Stimulated activated effector memory CD8-positive, alpha-beta T cell treated with anti-CD3 and anti-CD28 coated beads, Interleukin-12 subunit alpha, Interleukin-12 subunit beta, amount 100 ng/mL, for 72 hours (primary cell): Measurements from ENCODE around the gene IDH3B.
"Not testable (repeated sequence)": the region's sequence is repeated elsewhere in the genome, so short reads cannot be mapped to it uniquely, and the experiment has no call there.

ENCODE experiments used
- ATAC-seq: fragments of 150-1000 bp; cut with Tn5 transposase; 2 replicates; pipeline ENCODE4 v1.10.0; 2021
- DNase-seq, 2 donors: peaks; one replicate each; pipeline ENCODE4 v3.0.0; 2021 to 2022; ENCODE audit warnings: low spot score in 2 of 2
- H3K27ac Mint-ChIP-seq: one replicate; pipeline ENCODE4 v1.8.0; 2022; ENCODE audit warnings: mild to moderate bottlenecking, mixed read lengths
- H3K36me3 Mint-ChIP-seq: one replicate; pipeline ENCODE4 v1.8.0; 2022; ENCODE audit warnings: mild to moderate bottlenecking, mixed read lengths
- H3K4me1 Mint-ChIP-seq: one replicate; pipeline ENCODE4 v1.8.0; 2022; ENCODE audit warnings: mixed read lengths
- H3K4me3 Mint-ChIP-seq: one replicate; pipeline ENCODE4 v1.8.0; 2022; ENCODE audit warnings: mild to moderate bottlenecking, mixed read lengths
- H3K9me3 Mint-ChIP-seq: one replicate; pipeline ENCODE4 v1.8.0; 2022; ENCODE audit warnings: mixed read lengths

Gene IDH3B

DNA sequence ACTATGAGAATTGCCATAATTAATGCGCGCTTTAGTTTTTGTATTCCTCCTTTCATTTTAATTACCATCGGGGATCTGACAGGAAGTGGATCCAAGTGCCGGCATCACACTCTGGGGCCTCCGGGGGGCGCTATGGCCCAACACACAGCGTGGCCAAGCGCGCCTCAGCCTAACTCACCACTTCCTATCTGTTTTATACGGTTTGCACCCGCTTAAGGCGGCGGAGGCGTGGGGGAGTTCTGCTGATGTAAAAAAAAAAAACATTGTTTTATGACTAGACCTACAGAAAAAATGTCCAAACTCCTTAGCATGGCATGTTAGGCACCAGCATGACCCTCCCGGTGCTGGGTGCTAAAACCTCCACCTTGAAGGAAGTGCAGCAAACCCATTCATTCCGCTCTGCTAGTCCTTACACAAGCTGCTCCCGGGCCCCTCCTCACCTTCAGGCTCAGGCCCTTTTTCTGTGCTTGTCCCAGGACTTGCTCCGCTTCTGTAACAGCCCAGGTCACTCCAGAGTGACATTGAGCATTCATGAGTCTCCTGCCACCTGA, 24.1 kb upstream of the IDH3B start:
- H3K9me3 Mint-ChIP-seq: no peaks in the 10 kb centered on the region
- peak; percentile 71 to 87 for DNase-seq

DNA sequence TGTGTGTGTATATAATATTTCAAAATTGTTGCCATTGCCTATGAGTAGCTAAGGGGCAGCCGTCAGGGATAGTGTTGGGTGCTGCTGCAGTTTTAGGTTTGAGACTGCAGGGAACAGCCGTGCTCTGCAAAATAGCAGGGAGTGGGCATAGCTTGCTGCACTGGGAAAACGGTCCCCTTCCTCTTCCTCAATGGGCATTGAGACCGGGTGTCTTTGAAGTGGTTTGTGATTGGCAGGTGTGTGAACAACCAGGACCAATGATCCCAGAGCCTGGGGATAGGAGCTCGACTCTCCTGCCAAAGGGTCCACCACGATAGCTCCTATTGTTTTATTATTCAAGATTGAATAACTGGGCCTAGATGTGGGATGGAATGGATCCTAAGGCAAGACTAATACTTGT, 23.5 kb upstream of the IDH3B start:
- peaks cover 9% of the 10 kb centered on the region for H3K36me3 Mint-ChIP-seq
- no peaks in the 10 kb centered on the region for H3K9me3 Mint-ChIP-seq
- H3K27ac Mint-ChIP-seq: peak overlapping the region; percentile 45
- peak overlapping the region; percentile 36 for H3K4me3 Mint-ChIP-seq
- peaks cover 30% of the 10 kb centered on the region for H3K4me1 Mint-ChIP-seq
- no peak for ATAC-seq
- no peak for DNase-seq

More for the DNA sequence above, 24.1 kb upstream of the IDH3B start:
- Mint-ChIP-seq H3K4me1 (peaks cover 30% of the 10 kb centered on the region), H3K4me3 (peak overlapping the region; percentile 36), H3K36me3 (peaks cover 9% of the 10 kb centered on the region), H3K27ac (peak overlapping the region; percentile 45)
- peak; percentile 90 for ATAC-seq

DNA sequence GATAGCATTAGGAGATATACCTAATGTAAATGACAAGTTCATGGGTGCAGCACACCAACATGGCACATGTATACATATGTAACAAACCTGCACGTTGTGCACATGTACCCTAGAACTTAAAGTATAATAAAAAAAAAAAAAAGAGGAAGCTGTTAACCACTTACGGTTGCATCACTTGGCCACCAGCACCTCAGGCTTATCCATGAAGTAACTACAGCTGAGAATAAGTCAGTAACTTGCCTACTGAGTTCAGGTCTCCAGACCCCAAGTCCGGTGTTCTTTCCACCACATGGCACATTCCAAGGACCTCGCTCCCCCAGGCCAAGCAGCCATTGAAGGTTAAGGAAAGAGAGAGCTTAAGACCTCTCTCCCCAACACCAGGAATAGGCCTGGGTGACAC, 20.8 kb upstream of the IDH3B start:
- H3K36me3 Mint-ChIP-seq, H3K9me3 Mint-ChIP-seq, DNase-seq, H3K4me3 Mint-ChIP-seq, H3K27ac Mint-ChIP-seq, ATAC-seq: not testable (repeated sequence)
- peaks cover 13% of the 10 kb centered on the region for H3K4me1 Mint-ChIP-seq

DNA sequence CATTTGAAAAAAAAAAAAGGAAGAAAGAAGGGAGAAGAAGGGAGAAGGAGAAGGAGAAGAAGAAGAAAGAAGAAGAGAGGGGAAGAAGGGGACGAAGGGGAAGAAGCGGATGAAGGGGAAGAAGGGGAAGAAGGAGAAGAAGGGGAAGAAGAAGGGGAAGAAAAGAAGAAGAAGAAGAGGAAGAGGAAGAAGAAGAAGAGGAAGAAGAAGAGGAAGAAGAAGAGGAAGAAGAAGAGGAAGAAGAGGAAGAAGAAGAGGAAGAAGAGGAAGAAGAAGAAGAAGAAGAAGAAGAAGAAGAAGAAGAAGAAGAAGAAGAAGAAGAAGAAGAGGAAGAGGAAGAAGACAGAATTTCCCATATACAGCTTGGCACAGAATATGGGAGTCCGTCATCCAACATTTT, 18.0 kb upstream of the IDH3B start:
- DNase-seq, H3K4me1 Mint-ChIP-seq, ATAC-seq, H3K9me3 Mint-ChIP-seq, H3K36me3 Mint-ChIP-seq, H3K4me3 Mint-ChIP-seq, H3K27ac Mint-ChIP-seq: not testable (repeated sequence)

DNA sequence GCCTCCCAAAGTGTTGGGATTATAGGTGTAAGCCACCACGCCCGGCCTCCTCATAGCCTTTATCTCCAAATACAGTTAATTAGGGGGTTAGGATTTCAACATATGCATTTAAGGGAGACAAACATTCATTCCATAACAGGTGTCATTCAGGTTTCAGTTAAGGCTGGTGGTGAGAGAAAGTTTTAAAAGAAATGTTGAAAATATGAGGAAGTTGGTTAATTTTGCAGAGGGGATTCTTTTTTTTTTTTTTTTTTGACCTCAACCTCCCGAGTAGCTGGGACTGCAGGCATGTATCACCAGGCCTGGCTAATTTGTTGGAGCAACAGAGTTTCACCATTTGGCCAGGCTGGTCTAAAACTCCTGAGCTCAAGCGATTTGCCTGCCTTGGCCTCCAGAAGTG, 16.0 kb upstream of the IDH3B start:
- Mint-ChIP-seq H3K36me3 (no peaks in the 10 kb centered on the region), H3K4me1 (no peaks in the 10 kb centered on the region), H3K4me3 (no peak overlapping the region), H3K27ac (no peak overlapping the region), H3K9me3 (no peaks in the 10 kb centered on the region)
- DNase-seq: no peak
- ATAC-seq: no peak

DNA sequence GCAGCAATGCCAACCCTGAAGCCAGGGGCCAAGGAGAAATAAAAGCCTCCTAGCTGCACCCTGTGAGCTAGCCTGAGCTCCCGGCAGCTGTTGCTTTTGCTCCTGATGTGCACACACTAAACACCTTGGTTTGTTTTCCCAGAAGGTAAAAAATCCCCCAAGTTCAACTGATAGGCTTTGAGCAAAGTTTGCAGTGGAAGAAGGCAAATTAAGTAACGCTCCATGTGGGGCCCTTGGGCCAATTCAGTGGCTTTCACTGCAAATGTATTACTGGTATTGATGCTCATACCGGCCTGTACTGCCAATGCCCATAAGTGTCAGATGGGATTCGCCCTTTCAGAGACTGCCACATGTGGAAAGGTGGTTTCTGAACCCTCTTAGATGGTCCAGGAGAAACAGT, 9.4 kb upstream of the IDH3B start:
- H3K4me1 Mint-ChIP-seq: no peaks in the 10 kb centered on the region
- H3K4me3 Mint-ChIP-seq: no peak overlapping the region
- no peaks in the 10 kb centered on the region for H3K9me3 Mint-ChIP-seq
- no peak for ATAC-seq
- H3K36me3 Mint-ChIP-seq: no peaks in the 10 kb centered on the region
- H3K27ac Mint-ChIP-seq: no peak overlapping the region
- no peak for DNase-seq

DNA sequence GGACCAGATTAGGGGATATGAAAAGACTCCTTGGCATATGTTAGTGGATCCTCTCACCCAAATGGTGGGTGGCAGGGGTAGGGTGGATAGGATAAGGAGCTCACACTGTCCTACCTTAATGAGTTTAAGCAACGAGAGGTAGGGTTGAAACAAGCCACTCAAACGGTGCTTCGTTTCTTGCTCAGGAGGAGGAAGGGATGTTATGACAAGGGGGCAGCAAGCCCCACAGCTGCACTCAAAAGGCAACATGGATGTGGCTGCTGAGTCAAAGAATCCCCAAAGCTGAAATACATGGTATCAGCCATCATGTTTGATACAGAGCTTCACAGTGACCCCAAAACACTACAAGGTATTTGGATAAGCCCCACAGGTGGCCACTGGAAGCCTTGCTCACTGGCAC, 8.4 kb upstream of the IDH3B start:
- Mint-ChIP-seq H3K4me1 (no peaks in the 10 kb centered on the region), H3K27ac (no peak overlapping the region), H3K9me3 (no peaks in the 10 kb centered on the region), H3K36me3 (no peaks in the 10 kb centered on the region), H3K4me3 (no peak overlapping the region)
- no peak for DNase-seq
- ATAC-seq: peak; percentile 72

DNA sequence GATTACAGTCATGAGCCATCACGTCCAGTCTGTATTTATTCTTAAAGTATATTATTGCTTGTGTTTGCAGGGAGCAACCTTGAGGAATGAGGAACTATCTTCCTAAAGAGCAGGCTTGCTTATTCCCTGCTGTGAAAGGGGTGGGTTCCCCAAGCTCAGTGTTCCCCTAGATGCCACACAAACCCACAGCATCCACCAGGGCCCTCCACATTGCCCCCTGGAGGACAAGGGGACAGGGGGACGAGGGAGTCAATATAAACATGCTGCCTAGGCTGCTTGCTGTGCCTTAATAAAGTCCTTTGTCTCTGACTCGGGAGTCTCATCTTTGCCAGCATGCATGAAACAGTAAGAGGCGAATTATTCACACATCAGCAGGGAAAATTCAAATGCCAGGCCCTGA, 8.0 kb upstream of the IDH3B start:
- no peak for DNase-seq
- H3K4me3 Mint-ChIP-seq: no peak overlapping the region
- no peak overlapping the region for H3K27ac Mint-ChIP-seq
- H3K36me3 Mint-ChIP-seq: no peaks in the 10 kb centered on the region
- no peaks in the 10 kb centered on the region for H3K9me3 Mint-ChIP-seq
- ATAC-seq: peak; percentile 53
- H3K4me1 Mint-ChIP-seq: no peaks in the 10 kb centered on the region

DNA sequence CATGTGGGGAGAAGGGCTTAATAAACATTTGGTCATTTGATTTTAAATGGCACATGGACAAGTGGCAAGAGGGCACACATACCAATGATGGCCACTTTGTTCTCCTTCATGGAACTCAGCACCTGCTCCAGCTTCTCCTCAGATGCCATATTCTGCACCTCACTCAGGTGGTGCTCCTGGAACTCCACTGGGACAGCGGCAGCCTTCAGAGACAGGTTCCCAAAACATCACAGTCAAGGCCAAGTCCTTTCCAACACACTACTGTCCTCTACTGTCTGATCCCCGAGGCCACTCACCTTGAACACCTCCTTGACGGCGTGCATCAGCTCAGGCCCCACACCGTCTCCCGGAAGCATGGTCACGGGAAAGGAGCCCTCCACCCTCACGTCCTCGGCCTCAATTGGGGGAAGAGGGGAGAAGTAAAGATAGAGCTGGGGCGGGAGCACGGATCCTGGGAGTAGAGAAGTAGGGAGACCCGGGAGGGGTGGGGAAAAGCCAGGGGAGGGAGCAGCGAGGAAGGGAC, 591 bp downstream of the IDH3B start:
- H3K4me3 Mint-ChIP-seq: peak overlapping the region; percentile 79
- no peak for ATAC-seq
- peaks cover 43% of the 10 kb centered on the region for H3K4me1 Mint-ChIP-seq
- H3K9me3 Mint-ChIP-seq: no peaks in the 10 kb centered on the region
- H3K27ac Mint-ChIP-seq: peak overlapping the region; percentile 94
- DNase-seq: no peak
- H3K36me3 Mint-ChIP-seq: peaks cover 56% of the 10 kb centered on the region

DNA sequence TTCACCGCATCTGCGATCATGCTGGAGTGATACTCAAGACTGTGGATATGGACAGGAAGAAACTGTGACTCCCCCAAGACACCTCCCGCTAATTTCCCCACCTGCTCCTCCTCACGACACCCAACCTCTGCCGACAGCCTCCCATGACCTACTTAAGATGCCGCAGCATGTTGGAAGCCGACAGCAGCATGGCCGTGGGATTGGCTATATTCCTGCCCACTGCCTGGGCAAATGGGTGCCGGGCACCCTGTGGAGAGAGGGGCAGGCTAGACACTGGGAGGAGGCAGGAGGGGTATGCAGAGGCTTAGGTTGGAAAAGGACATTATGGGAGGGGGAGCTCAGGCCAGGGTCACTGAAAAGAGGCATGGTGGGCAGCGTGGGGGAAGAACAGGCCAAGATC, 4.5 kb downstream of the IDH3B start:
- peak overlapping the region; percentile 40 for H3K27ac Mint-ChIP-seq

DNA sequence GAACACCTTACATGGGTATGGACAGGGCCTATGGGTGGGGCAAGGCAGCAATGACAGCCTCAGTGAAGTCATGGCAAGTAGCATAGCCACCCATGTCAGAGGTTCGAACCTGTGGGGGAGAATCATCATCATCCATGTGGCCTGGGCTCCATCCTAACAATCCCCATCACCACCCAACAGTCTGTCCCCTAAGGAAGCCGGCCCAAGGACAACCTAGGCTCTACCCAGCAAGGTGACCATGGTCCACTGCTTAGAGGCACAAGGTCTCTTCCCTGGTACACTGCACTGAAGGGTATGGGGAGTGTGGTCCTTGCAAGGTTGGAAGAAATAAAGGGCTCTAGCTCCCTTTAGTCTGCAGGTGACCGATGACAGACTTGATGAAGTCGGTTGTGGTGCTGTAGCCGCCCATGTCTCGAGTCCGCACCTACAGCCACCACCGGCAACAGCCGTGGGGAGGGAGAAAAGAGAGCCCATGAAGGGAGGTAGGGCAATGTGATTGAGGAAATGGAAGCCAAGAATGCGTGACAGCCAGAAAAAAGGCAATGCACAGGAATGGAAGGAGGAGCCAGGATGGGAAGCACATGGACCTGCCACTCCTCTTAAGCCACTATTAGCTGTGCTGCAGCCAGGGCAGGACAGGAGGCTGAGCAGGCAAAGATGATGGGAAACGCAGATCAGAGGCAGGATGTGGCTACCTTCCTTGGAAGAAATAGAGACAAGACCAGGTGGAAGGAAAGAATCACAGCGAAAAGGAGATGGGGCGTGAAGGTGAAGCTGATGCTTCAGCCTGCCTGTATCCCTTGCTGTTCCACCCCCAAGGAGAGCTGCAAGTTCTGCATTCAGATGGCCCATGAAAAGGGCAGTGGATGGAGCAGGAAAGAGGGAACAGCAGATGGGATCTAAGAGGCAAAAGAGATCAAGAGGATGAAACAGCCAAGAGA, 5.3 kb downstream of the IDH3B start:
- H3K27ac Mint-ChIP-seq: peak overlapping the region; percentile 96

More for the DNA sequence above, 4.5 kb downstream of the IDH3B start:
- no peak for ATAC-seq
- peaks cover 66% of the 10 kb centered on the region for H3K4me1 Mint-ChIP-seq
- H3K36me3 Mint-ChIP-seq: peaks cover 94% of the 10 kb centered on the region
- H3K4me3 Mint-ChIP-seq: no peak overlapping the region
- DNase-seq: no peak
- no peaks in the 10 kb centered on the region for H3K9me3 Mint-ChIP-seq

DNA sequence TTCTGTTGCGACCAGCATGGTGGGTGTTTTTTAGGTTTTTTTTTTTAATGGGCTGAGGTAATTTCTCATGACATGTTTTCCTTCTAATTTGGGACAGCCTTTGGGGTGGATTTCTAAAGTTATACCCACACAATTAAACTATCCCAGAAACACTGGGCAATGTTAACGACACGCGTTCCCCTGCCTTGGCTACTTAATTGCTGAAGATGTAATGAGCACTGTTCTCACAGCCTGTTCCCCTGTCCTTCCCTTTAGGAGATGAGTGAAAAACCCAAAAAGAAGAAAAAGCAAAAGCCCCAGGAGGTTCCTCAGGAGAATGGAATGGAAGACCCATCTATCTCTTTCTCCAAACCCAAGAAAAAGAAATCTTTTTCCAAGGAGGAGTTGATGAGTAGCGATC, 6.3 kb downstream of the IDH3B start:
- DNase-seq (no peak), ATAC-seq (no peak)
- Mint-ChIP-seq H3K36me3 (peaks cover 100% of the 10 kb centered on the region), H3K9me3 (no peaks in the 10 kb centered on the region), H3K27ac (peak overlapping the region; percentile 96), H3K4me1 (peaks cover 59% of the 10 kb centered on the region), H3K4me3 (no peak overlapping the region)

More for the DNA sequence above, 5.3 kb downstream of the IDH3B start:
- DNase-seq: no peak
- peak; percentile 50 for ATAC-seq
- Mint-ChIP-seq H3K36me3 (peaks cover 96% of the 10 kb centered on the region), H3K9me3 (no peaks in the 10 kb centered on the region), H3K4me1 (peaks cover 66% of the 10 kb centered on the region), H3K4me3 (no peak overlapping the region)

DNA sequence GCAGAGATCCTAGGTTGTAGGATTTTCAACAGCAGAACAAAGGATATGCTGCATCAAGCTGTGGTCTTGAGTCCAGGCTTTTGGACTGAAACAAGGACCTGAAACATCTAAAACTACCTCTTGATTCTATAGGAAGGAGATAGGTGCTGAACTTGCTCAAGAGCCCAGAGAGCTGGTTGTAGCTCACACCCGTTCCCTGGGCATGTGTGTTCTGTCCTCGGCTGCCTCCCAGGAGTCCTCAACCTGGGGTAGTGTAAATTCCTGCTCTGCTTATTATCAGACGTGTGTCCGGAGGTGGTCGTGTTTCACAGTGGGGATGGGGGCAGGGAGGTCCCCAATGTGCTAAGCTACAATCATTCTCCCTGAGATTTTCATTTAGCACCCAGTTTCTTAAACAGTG, 6.8 kb downstream of the IDH3B start:
- DNase-seq (no peak), ATAC-seq (no peak)
- Mint-ChIP-seq H3K27ac (peak overlapping the region; percentile 96), H3K4me3 (no peak overlapping the region), H3K4me1 (peaks cover 55% of the 10 kb centered on the region), H3K9me3 (no peaks in the 10 kb centered on the region), H3K36me3 (peaks cover 99% of the 10 kb centered on the region)

DNA sequence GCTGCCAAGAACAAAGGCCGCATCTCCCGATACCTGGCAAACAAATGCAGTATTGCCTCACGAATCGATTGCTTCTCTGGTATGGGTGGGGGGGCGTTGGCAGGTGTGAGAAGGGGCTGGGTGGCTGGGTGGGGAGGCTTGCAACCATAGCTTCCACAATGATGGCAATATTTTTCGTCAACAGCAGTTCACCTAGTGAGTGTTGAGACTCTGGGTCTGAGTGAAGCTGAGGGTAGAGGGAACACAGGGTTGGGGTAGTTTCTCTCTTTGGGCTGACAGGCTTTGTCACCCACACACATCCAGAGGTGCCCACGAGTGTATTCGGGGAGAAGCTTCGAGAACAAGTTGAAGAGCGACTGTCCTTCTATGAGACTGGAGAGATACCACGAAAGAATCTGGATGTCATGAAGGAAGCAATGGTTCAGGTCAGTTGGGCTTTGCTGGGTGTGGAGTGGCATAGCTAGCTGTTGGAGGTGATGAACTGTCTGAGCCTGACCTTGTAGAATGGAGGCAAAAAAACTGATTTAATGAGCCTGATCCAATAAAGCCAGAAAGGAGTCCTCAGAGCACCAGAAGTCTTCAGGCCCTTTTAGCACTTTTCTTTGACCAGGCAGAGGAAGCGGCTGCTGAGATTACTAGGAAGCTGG, 7.4 kb downstream of the IDH3B start:
- Mint-ChIP-seq H3K27ac (peak overlapping the region; percentile 96), H3K4me1 (peaks cover 48% of the 10 kb centered on the region), H3K4me3 (peak overlapping the region; percentile 86), H3K9me3 (no peaks in the 10 kb centered on the region), H3K36me3 (peaks cover 99% of the 10 kb centered on the region)
- ATAC-seq (no peak), DNase-seq (no peak)

DNA sequence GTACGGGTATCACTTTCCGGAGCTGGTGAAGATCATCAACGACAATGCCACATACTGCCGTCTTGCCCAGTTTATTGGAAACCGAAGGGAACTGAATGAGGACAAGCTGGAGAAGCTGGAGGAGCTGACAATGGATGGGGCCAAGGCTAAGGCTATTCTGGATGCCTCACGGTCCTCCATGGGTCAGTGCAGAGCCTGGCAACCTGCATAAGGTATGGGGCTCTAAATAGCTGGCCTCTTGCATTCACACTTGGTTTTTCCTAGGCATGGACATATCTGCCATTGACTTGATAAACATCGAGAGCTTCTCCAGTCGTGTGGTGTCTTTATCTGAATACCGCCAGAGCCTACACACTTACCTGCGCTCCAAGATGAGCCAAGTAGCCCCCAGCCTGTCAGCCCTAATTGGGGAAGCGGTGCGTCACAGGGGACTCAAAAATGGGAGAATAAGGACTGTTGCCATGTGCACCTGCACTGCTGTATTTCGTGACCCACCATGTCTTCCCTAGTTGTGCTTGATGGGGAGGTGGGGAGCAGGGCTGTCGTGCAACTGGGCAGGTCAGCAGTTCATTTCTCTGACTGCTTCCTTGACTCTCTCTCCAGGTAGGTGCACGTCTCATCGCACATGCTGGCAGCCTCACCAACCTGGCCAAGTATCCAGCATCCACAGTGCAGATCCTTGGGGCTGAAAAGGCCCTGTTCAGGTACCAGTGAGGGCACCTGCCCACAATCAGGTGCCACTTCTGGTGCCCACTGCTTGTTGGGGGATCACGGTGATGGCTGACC, 8.5 kb downstream of the IDH3B start:
- DNase-seq (no peak), ATAC-seq (no peak)
- H3K27ac Mint-ChIP-seq: peak overlapping the region; percentile 96
- H3K36me3 Mint-ChIP-seq: peaks cover 90% of the 10 kb centered on the region
- H3K9me3 Mint-ChIP-seq: no peaks in the 10 kb centered on the region
- peaks cover 45% of the 10 kb centered on the region for H3K4me1 Mint-ChIP-seq
- H3K4me3 Mint-ChIP-seq: peak overlapping the region; percentile 86
